ENCODE results near the gene FBLIM1. TPM values are rescaled to one million over a fixed set of nuclear protein-coding genes. Genes with fewer than 3 reads are reported as not detected.
A peak's percentile ranks its signal among the peaks of the same experiment; 100 is the strongest.

The FBLIM1 gene
- total RNA-seq, 2 donors from 2014 or later = not detected

DNA sequence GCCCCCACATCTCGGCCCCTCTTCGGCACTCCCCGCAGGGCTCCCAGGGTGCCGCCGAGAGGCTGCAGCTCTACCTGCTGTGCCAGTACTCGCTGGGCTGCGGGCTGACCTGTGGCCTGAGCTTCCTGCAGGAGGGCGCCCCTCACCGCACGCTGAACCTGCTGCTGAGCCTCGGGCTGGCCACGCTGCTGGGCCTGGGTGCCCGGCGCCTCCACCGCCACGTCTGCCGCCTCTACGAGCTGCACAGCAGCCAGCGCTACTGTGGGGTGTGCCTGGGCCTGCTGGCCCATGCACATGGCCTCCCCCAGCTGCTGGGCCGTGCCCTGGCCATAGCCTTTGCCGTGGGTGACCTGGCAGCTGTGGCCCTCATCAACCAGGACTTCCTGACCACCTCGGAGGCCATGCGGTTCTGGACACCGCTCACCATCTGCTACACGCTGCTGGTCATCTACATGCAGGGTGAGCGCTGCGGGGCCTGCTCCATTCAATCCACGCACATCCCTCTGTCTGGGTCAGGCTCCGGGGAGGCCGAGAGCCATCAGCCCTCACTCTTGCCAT is 14.4 kb upstream of the FBLIM1 start:
- no peaks in the 10 kb centered on the region for H3K27me3 Mint-ChIP-seq (ENCODE audit: low read depth)
- no peaks in the 10 kb centered on the region for H3K36me3 Mint-ChIP-seq (ENCODE audit: insufficient read depth in 2 of 2)
- DNase-seq (no peak), ATAC-seq (replicated peaks in 1 of 2) (no peak)
- H3K27ac Mint-ChIP-seq = no peak overlapping the region
- peaks cover 7% of the 10 kb centered on the region for H3K4me1 Mint-ChIP-seq (ENCODE audit: low read depth)
- H3K4me3 Mint-ChIP-seq = no peak overlapping the region
- H3K9me3 Mint-ChIP-seq = no peaks in the 10 kb centered on the region

DNA sequence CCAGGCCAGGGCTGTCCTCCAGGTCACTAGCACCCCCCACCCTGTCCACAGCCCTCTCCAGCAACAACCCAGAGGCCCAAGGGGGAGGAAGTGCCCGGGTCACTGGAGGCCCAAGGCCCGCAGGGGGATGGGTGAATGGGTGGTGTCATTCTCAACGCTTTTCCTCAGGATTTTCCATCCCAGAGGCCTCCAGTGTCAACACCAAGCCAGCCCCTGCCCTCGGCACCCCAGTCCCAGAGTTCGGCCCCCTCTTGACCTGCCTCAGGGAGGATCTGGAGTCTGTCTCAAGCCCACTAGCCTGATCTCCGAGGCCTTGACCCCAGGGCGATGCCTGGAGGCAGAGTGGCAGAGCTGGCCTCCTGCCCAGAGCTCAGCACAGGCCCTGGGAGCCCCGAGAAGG is 11.2 kb upstream of the FBLIM1 start:
- no peaks in the 10 kb centered on the region for H3K4me1 Mint-ChIP-seq (ENCODE audit: low read depth)
- no peak overlapping the region for H3K27ac Mint-ChIP-seq
- H3K36me3 Mint-ChIP-seq (ENCODE audit: insufficient read depth in 2 of 2) = no peaks in the 10 kb centered on the region
- DNase-seq (no peak), ATAC-seq (replicated peaks in 1 of 2) (no peak)
- no peak overlapping the region for H3K4me3 Mint-ChIP-seq
- no peaks in the 10 kb centered on the region for H3K27me3 Mint-ChIP-seq (ENCODE audit: low read depth)
- H3K9me3 Mint-ChIP-seq = no peaks in the 10 kb centered on the region

DNA sequence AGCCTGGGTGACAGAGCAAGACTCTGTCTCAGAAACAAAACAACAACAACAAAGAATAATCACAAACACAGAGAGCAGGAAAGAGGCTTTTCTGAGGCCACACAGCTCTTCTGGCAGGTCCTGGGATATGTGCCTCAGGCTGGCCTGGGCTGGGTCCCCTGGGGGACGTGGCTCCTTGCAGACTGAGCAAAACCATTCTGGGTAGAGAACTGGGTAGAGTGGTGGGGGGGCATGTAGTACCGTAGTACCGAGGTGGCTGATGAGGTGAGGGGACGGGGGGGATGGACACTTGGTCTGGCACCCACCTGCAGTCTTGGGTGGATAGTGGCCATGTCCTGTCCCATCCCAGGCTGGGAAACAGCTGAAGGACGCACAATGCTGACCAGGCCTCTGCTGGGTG is 10.3 kb upstream of the FBLIM1 start:
- Mint-ChIP-seq H3K4me1 (ENCODE audit: low read depth) (no peaks in the 10 kb centered on the region), H3K27ac (no peak overlapping the region), H3K36me3 (ENCODE audit: insufficient read depth in 2 of 2) (no peaks in the 10 kb centered on the region), H3K4me3 (no peak overlapping the region), H3K9me3 (no peaks in the 10 kb centered on the region), H3K27me3 (ENCODE audit: low read depth) (peaks cover 2% of the 10 kb centered on the region)
- no peak for ATAC-seq (replicated peaks in 1 of 2)
- DNase-seq = no peak

DNA sequence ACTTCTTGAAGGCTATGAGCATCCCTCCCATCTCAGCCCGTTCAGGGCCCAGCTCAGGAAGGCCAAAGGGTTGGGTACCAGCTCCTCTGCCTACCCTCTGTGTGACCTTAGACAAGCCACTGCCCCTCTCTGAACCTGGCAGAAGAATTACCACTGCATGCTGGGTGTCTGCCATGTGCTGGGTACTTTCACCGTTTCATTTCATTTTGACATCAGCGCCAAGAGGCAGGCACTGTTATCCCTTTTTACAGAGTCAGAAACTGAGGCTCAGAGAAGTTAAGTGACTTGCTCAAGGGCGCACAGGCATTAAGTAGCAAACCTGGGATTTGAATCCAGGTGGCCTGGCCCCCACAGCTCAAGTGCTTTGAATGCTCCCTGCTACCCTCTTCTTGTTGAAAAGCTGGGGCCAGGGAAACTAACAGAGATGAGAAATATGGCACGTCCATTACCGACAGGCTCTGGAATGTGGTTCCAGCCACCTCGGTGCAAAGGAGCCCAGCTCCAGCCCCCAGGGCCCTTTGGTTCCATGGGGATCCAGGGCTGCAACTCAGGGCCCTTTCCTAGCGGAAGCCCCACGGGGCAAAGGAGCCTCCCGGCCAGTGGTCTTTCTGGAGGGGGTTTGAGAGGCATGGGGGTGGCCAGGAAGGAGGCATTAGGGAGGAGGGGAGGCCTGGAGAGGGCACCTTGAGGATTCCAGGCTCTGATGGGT is 9.8 kb upstream of the FBLIM1 start:
- Mint-ChIP-seq H3K4me3 (no peak overlapping the region), H3K27ac (no peak overlapping the region), H3K27me3 (ENCODE audit: low read depth) (peaks cover 5% of the 10 kb centered on the region), H3K36me3 (ENCODE audit: insufficient read depth in 2 of 2) (no peaks in the 10 kb centered on the region), H3K4me1 (ENCODE audit: low read depth) (no peaks in the 10 kb centered on the region), H3K9me3 (no peaks in the 10 kb centered on the region)
- DNase-seq (no peak), ATAC-seq (replicated peaks in 1 of 2) (no peak)

DNA sequence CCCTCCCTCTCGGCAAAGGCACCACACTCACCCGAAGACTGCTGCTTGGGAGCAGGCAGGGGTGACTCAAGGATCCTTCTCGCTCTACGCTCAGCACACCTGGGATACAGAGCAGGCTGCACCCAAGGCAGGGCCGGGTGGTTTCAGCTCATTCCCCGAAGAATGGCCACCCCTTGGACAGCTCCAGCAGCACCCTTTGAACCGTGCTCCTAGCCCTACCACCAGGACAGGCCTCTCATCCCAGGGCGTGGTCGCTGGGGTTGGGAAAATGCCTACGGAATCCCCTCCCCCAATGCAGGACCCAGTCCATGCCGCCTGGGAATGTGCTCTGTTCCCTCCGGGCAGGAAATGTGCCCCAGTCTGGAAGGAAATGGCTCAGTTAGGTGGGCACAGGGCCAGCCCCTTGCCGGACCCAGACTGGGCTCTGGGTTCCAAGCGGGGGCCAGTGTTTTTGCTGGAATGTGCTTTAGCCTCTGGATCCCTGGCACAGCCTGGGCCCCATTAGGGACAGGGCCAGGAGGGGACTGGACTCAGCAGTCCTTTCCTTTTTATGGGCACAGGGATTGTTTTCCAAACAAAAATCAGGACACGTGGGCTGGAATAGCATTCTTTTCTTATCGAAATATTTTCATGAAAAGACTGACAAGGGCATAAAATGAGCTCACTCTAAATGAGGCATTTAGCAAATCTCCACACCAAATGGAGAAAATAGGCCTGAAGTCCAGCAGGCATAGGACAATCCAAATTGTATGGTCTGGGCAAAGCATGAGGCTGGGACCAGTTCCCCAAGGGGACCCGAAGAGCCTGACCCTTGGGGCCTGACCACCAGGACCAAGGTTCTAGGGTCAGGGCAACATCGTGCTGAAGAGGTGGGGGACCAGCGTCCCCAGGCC is 8.9 kb upstream of the FBLIM1 start:
- Mint-ChIP-seq H3K36me3 (ENCODE audit: insufficient read depth in 2 of 2) (no peaks in the 10 kb centered on the region), H3K9me3 (no peaks in the 10 kb centered on the region), H3K4me3 (no peak overlapping the region), H3K4me1 (ENCODE audit: low read depth) (no peaks in the 10 kb centered on the region), H3K27me3 (ENCODE audit: low read depth) (peaks cover 5% of the 10 kb centered on the region), H3K27ac (no peak overlapping the region)
- DNase-seq = no peak
- no peak for ATAC-seq (replicated peaks in 1 of 2)

DNA sequence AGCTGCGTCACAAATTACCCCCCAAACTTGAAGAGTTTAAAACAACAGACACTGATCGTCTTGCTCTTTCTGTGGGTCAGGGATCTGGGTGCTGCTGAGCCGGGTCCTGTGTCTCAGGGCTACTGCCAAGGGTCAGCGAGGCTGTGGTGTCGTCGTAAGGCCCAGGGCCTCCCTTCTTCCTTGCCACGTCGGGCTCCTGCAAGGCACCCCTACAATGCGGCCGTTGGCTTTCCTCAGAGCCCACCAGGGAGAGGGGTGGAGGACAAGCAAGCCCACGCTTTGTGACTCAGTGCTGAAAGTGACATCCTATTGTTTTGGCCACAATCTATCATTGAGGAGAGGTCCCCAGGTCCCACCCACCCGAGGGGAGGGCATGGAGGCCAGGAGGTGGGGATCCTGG is 7.7 kb upstream of the FBLIM1 start:
- Mint-ChIP-seq H3K4me1 (ENCODE audit: low read depth) (no peaks in the 10 kb centered on the region), H3K9me3 (no peaks in the 10 kb centered on the region), H3K36me3 (ENCODE audit: insufficient read depth in 2 of 2) (no peaks in the 10 kb centered on the region), H3K27ac (no peak overlapping the region), H3K4me3 (no peak overlapping the region), H3K27me3 (ENCODE audit: low read depth) (peaks cover 14% of the 10 kb centered on the region)
- ATAC-seq (replicated peaks in 1 of 2) (no peak), DNase-seq (no peak)

DNA sequence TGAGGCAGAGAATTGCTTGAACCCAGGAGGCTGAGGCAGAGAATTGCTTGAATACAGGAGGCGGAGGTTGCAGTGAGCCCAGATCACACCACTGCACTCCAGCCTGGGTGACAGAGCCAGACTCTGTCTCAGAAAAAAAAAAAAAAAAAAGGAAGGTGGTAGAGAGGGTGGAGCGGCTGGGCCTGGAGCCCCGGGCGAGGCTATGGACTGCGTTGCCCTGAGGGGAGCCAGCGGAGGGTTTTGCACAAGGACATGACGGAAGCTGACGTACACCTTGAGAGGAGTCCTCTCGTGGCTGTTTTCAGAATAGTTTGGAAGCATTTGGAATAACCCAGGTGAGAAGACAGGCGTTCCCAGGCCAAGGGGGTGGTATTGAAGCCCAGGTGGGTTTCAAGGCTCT is 6.9 kb upstream of the FBLIM1 start:
- peaks cover 7% of the 10 kb centered on the region for H3K4me1 Mint-ChIP-seq (ENCODE audit: low read depth)

DNA sequence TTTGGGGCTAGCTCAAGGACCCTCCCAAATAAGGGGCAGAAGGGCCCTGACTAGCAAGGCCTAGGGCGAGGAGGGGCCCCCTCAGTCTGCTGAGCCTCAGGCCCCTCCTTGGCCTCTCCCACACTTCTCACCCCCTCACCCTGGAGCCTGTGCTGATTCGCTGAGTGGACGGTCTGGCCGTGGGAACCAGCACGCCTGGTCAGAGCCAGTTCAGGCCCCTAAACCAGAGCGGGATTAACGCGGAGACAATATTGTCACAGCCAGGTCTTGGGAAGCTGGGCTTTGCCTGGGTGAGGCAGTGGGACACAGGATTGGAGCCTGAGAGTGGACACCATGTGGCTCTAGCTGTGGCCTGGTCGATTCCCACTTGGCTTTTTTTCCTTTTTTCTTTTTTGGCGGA is 4.8 kb upstream of the FBLIM1 start:
- no peaks in the 10 kb centered on the region for H3K36me3 Mint-ChIP-seq (ENCODE audit: insufficient read depth in 2 of 2)
- H3K27me3 Mint-ChIP-seq (ENCODE audit: low read depth) = peaks cover 37% of the 10 kb centered on the region
- H3K27ac Mint-ChIP-seq = no peak overlapping the region

More for the DNA sequence above, 6.9 kb upstream of the FBLIM1 start:
- peaks cover 22% of the 10 kb centered on the region for H3K27me3 Mint-ChIP-seq (ENCODE audit: low read depth)
- DNase-seq (no peak), ATAC-seq (replicated peaks in 1 of 2) (no peak)
- no peak overlapping the region for H3K27ac Mint-ChIP-seq
- H3K36me3 Mint-ChIP-seq (ENCODE audit: insufficient read depth in 2 of 2) = no peaks in the 10 kb centered on the region
- H3K9me3 Mint-ChIP-seq = no peaks in the 10 kb centered on the region
- no peak overlapping the region for H3K4me3 Mint-ChIP-seq

DNA sequence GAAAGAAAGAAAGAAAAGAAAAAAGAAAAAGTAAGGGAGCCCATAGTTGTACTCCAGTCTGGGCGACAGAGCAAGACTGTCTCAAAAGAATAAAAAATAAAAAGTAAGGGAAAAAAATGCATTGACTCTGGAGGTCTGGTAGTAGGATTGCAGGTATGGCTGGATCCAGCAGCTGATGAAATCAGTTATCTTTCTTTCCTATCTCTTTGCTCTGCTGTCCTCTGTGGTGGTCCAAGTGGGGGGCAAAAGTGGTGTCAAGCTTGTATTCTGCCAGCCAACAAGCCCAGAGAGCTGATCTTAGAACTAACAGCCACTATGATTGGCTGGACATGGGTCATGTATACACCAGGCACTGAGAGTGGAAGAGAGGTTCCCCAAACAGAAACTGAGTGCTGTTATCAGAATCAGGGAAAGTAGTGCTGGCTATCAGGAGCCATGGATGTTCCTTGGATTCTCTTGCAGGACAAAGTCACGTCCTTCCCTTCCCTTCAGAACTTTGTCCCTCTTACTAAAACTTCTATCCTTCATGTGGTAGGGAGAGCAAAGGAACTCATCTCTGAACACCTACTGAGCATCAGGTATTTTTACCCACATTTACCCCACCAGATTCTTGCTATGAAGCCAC is 3.5 kb upstream of the FBLIM1 start:
- H3K4me3 Mint-ChIP-seq = no peak overlapping the region
- ATAC-seq (replicated peaks in 1 of 2) (no peak), DNase-seq (no peak)
- peaks cover 8% of the 10 kb centered on the region for H3K4me1 Mint-ChIP-seq (ENCODE audit: low read depth)
- no peaks in the 10 kb centered on the region for H3K36me3 Mint-ChIP-seq (ENCODE audit: insufficient read depth in 2 of 2)
- H3K27ac Mint-ChIP-seq = no peak overlapping the region
- H3K9me3 Mint-ChIP-seq = no peaks in the 10 kb centered on the region
- H3K27me3 Mint-ChIP-seq (ENCODE audit: low read depth) = peaks cover 42% of the 10 kb centered on the region

More for the DNA sequence above, 4.8 kb upstream of the FBLIM1 start:
- DNase-seq (no peak), ATAC-seq (replicated peaks in 1 of 2) (no peak)
- no peak overlapping the region for H3K4me3 Mint-ChIP-seq
- H3K4me1 Mint-ChIP-seq (ENCODE audit: low read depth) = peaks cover 8% of the 10 kb centered on the region
- H3K9me3 Mint-ChIP-seq = no peaks in the 10 kb centered on the region

DNA sequence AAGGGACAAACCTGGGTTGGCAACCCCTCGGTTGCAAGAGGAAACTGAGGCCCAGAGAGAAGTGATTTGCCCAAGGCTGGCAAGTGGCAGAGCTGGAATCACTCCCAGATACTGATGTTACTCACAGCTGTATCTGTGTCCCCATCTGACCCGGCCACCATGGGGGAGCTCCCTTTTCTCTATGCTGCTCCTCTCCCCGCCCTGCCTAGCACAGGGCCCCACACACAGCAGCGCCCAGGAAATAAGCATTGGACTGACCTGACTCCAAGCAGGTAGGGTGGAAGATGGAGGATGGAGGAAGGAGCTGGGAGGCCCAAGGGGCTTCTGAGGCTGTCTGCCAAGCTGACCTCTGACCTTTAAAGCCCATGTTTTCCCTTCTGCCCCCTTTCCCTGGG is 3.0 kb upstream of the FBLIM1 start:
- Mint-ChIP-seq H3K36me3 (ENCODE audit: insufficient read depth in 2 of 2) (no peaks in the 10 kb centered on the region), H3K9me3 (no peaks in the 10 kb centered on the region), H3K4me1 (ENCODE audit: low read depth) (peaks cover 8% of the 10 kb centered on the region), H3K4me3 (no peak overlapping the region), H3K27ac (no peak overlapping the region), H3K27me3 (ENCODE audit: low read depth) (peaks cover 45% of the 10 kb centered on the region)
- no peak for ATAC-seq (replicated peaks in 1 of 2)
- no peak for DNase-seq

DNA sequence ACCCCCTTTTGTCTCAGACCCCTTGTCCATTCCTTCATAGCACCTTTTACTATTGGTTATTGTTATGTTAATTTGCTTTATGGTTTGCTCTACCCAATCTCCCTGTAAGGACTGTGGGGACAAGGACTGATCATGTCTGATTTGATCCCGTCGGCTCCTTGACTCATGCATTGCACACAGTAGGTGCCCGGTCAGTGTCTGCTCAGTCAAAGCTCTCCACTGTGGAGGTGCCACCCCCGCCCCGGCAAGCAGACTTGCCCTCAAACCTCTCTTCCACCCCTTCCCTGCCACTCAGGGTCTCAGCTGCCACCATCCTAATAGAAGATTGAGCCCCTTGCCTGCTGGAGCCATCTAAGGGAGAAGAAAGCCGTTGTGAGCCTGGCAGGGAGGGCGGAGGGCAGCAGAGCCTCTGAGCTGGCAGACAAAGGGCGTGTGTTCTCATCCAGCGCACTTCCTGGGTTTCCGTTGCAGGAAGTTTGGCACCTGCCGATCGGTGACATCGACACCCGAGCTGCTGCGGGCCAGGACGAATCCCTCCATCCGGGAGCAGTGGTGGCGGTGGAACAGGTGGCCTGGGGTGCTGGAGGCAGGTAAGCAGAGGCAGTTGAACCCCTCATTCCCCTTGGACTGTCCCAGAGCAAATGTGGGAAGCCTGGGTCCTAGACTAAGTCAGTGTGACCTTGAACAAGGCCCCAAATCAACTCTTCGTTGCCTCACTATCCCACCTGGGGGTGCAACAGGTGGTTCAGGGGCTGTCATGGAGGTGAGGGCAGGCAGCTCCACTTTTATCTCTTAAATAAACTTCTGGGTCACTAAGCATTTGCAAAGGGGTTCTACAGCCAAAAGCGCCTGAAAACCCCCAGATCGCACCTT is 2.2 kb upstream of the FBLIM1 start:
- no peaks in the 10 kb centered on the region for H3K36me3 Mint-ChIP-seq (ENCODE audit: insufficient read depth in 2 of 2)
- H3K4me3 Mint-ChIP-seq = peak overlapping the region in 1 of 2 donors; percentile 25
- H3K27ac Mint-ChIP-seq = no peak overlapping the region
- H3K27me3 Mint-ChIP-seq (ENCODE audit: low read depth) = peaks cover 51% of the 10 kb centered on the region
- ATAC-seq (replicated peaks in 1 of 2) (no peak), DNase-seq (no peak)
- no peaks in the 10 kb centered on the region for H3K9me3 Mint-ChIP-seq
- peaks cover 8% of the 10 kb centered on the region for H3K4me1 Mint-ChIP-seq (ENCODE audit: low read depth)

DNA sequence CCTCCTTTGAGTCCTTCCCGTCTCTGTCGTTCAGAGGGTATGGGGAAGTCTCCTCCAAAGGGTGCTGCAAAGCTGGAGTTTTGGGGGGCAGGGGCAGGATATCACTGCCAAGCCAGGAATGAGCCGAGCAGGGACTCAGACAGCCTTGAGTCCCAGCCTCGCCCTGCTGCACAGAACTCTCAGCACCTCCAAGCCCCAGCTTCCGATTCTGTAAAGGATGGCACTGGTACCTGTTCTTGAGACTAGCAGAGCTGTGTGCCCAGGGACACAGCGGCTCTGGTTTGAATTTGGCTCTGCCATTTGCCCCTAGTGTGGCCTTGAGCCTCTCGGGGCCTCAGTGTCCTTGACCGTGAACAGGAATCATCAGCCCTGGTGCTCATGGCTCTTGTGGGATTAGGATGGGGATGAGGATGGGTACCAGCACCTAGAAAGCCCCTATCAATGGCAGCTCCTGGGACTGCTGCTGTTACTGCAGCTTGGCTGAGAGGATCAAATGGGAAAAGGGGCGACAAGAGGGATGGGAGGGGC is 1.5 kb upstream of the FBLIM1 start:
- no peak for DNase-seq
- peaks cover 8% of the 10 kb centered on the region for H3K4me1 Mint-ChIP-seq (ENCODE audit: low read depth)
- no peak for ATAC-seq (replicated peaks in 1 of 2)
- no peak overlapping the region for H3K27ac Mint-ChIP-seq
- no peaks in the 10 kb centered on the region for H3K36me3 Mint-ChIP-seq (ENCODE audit: insufficient read depth in 2 of 2)
- H3K27me3 Mint-ChIP-seq (ENCODE audit: low read depth) = peaks cover 51% of the 10 kb centered on the region
- no peaks in the 10 kb centered on the region for H3K9me3 Mint-ChIP-seq
- peak overlapping the region in 1 of 2 donors; percentile 57 for H3K4me3 Mint-ChIP-seq
